Endothelial cell of umbilical vein (primary cell): ENCODE measurements around the gene CTBP2. TPM values are rescaled to one million over a fixed set of nuclear protein-coding genes. Genes with fewer than 3 reads are reported as not detected.

ENCODE experiments used
- BruUV-seq: library from RNA; stranded (reverse); fragments of 400-500 nt; replicated peaks from 2 replicates; lab custom pipeline; 2021; lab: Mats Ljungman, UMichigan
- CTCF ChIA-PET: fragments of 300-600, 350-600 bp; sonication (Branson Sonifier 250); formaldehyde crosslinking; loops from one replicate; lab custom pipeline; 2021; ENCODE audit warnings: antibody characterized with exemption, inconsistent platforms; lab: Charles Lee
- POLR2A ChIA-PET: fragments of 300-600, 350-600 bp; sonication (Branson Sonifier 250); formaldehyde crosslinking; loops from one replicate; lab custom pipeline; 2021; ENCODE audit warnings: antibody characterized with exemption, inconsistent platforms; lab: Charles Lee
- DNase-seq: peaks from one replicate; pipeline ENCODE4 v3.0.0-alpha.2; 2011; ENCODE audit warnings: low read depth, low spot score
- FAIRE-seq: peaks from 2 replicates; lab custom pipeline; 2011; peaks lifted over from hg19 to GRCh38; lab: Jason Lieb, UNC
- H2AFZ ChIP-seq: 2 replicates; pipeline ENCODE4 v1.6.0; 2012; ENCODE audit warnings: low read depth, low read length, control low read depth, inconsistent platforms
- H3K27ac ChIP-seq: 2 replicates; pipeline ENCODE4 v1.5.1; 2011; ENCODE audit warnings: low read depth, mild to moderate bottlenecking, control low read depth, low read length, moderate library complexity; ENCODE audit not compliant: insufficient read depth
- H3K27me3 ChIP-seq, 2 experiments: 2 replicates each; pipeline versions ENCODE4 v1.6.0 to v1.6.1; 2011; ENCODE audit warnings: low read length in 2 of 2, mixed read lengths in 1 of 2; ENCODE audit not compliant: control insufficient read depth in 2 of 2, insufficient read depth in 2 of 2
- H3K36me3 ChIP-seq, 2 experiments: 2 replicates in 1 of 2; 3 replicates in 1 of 2; pipeline ENCODE4 v1.5.1; 2011; ENCODE audit warnings: low read length in 2 of 2, mild to moderate bottlenecking in 1 of 2, moderate library complexity in 1 of 2; ENCODE audit not compliant: control insufficient read depth in 2 of 2, insufficient read depth in 2 of 2; ENCODE audit errors: extremely low read depth in 1 of 2
- H3K4me1 ChIP-seq: 3 replicates; pipeline ENCODE4 v1.5.1; 2011; ENCODE audit warnings: mild to moderate bottlenecking, low read length; ENCODE audit not compliant: control insufficient read depth, insufficient read depth; ENCODE audit errors: extremely low read depth
- H3K4me2 ChIP-seq: 2 replicates; pipeline ENCODE4 v1.6.1; 2011; ENCODE audit warnings: low read length, control low read depth, mixed read lengths; ENCODE audit not compliant: insufficient read depth
- H3K4me3 ChIP-seq, 3 experiments: fragments of 200-600 bp in 1 of 3; sonication (generic), shearing (Covaris generic) in 1 of 3; replicated peaks in 1 of 3; 2 replicates each; pipeline ENCODE4 v1.5.1; 2011 to 2016; ENCODE audit warnings: control low read depth in 3 of 3, low read length in 3 of 3, mild to moderate bottlenecking in 2 of 3, inconsistent platforms in 1 of 3, low read depth in 1 of 3, moderate library complexity in 1 of 3; ENCODE audit not compliant: insufficient read depth in 1 of 3
- H3K79me2 ChIP-seq: 2 replicates; pipeline ENCODE4 v1.6.0; 2012; ENCODE audit warnings: low read length, inconsistent platforms; ENCODE audit not compliant: control insufficient read depth, insufficient read depth
- H3K9ac ChIP-seq: replicated peaks from 2 replicates; pipeline ENCODE3; 2011; ENCODE audit warnings: low read length, control low read depth; ENCODE audit not compliant: insufficient read depth; ENCODE audit errors: extremely low read depth
- H3K9me1 ChIP-seq: replicated peaks from 3 replicates; pipeline ENCODE4 v1.6.0; 2011; ENCODE audit warnings: mild to moderate bottlenecking, low read length; ENCODE audit not compliant: control insufficient read depth, insufficient read depth; ENCODE audit errors: extremely low read depth
- H3K9me3 ChIP-seq: replicated peaks from 2 replicates; pipeline ENCODE4 v1.5.1; 2012; ENCODE audit warnings: low read length, inconsistent platforms; ENCODE audit not compliant: control insufficient read depth, insufficient read depth
- H4K20me1 ChIP-seq: replicated peaks from 2 replicates; pipeline ENCODE3; 2011; ENCODE audit warnings: mild to moderate bottlenecking, low read length; ENCODE audit not compliant: control insufficient read depth, insufficient read depth; ENCODE audit errors: extremely low read depth
- CTCF ChIP-seq, 2 donors: IDR thresholded peaks; 1 replicate in 1 of 2; 2 replicates in 1 of 2; pipeline ENCODE4 v1.5.1; 2011; ENCODE audit warnings: low read length in 2 of 2, mild to moderate bottlenecking in 2 of 2, moderate library complexity in 2 of 2, control low read depth in 1 of 2, inconsistent platforms in 1 of 2, low read depth in 1 of 2; ENCODE audit not compliant: insufficient read depth in 1 of 2; ENCODE audit errors: extremely low read depth in 1 of 2
- EZH2 ChIP-seq: IDR thresholded peaks from 2 replicates; pipeline ENCODE4 v1.6.1; 2012; ENCODE audit warnings: borderline replicate concordance, low read depth, mild to moderate bottlenecking, moderate library complexity, low read length, inconsistent platforms; ENCODE audit not compliant: severe bottlenecking
- FOS ChIP-seq: IDR thresholded peaks from 2 replicates; pipeline ENCODE4 v1.6.1; 2011; ENCODE audit warnings: mild to moderate bottlenecking, low read length, moderate library complexity, borderline replicate concordance; ENCODE audit not compliant: insufficient read depth
- GATA2 ChIP-seq: IDR thresholded peaks from 2 replicates; pipeline ENCODE4 v1.7.0; 2011; ENCODE audit warnings: low read depth, mild to moderate bottlenecking, moderate library complexity, mixed read lengths, low read length; ENCODE audit not compliant: insufficient read length, insufficient read depth
- JUN ChIP-seq: IDR thresholded peaks from 2 replicates; pipeline ENCODE4 v1.6.1; 2011; ENCODE audit warnings: borderline replicate concordance, low read depth; ENCODE audit not compliant: insufficient read length, insufficient read depth
- MAX ChIP-seq: IDR thresholded peaks from 2 replicates; pipeline ENCODE4 v1.6.1; 2011; ENCODE audit not compliant: insufficient read depth, insufficient read length
- MYC ChIP-seq: IDR thresholded peaks from one replicate; pipeline ENCODE4 v1.6.1; 2011; ENCODE audit warnings: mild to moderate bottlenecking, low read depth, low read length
- POLR2A ChIP-seq: IDR thresholded peaks from 2 replicates; pipeline ENCODE4 v1.6.1; 2012; ENCODE audit warnings: low read depth, mild to moderate bottlenecking, control low read depth, low read length
- POLR2AphosphoS5 ChIP-seq: IDR thresholded peaks from 2 replicates; pipeline ENCODE4 v1.6.1; 2012; ENCODE audit warnings: low read depth, mild to moderate bottlenecking, control low read depth, low read length, moderate library complexity; ENCODE audit not compliant: insufficient read depth
- dilution Hi-C: fragments of 300-500 bp; cut with MboI; formaldehyde crosslinking; loops from one replicate; pipeline ENCODE4 v1.15.0; 2019; ENCODE audit warnings: low sequenced_read_pairs; ENCODE audit not compliant: extremely low pct_ligation_motif_present
- intact Hi-C: fragments of 100-400 bp; cut with micrococcal nuclease; formaldehyde crosslinking; loops from one replicate; pipeline ENCODE4 v1.10.0; 2022
- polyA plus RNA-seq, 4 experiments: library from polyadenylated mRNA; depleted of rRNA in 3 of 4; stranded (reverse) in 3 of 4; unstranded in 1 of 4; fragments of >200 nt; gene quantifications; 2 replicates each; pipeline versions ENCODE4 v1.2.1 to v1.2.3, GENCODE V29; 2011 to 2012; ENCODE audit warnings: missing spikeins in 1 of 4
- total RNA-seq: library from RNA; stranded (reverse); gene quantifications from 2 replicates; pipeline ENCODE4 v1.2.3, GENCODE V29; 2021

Gene CTBP2
- total and polyA plus RNA-seq, 2 donors (not counting 3 experiments of a cell fraction or from before 2014, with no cell fraction given): 118 to 128 TPM

- intact Hi-C loops (no loop called here), dilution Hi-C loops (no loop called here)
- Histone ChIP-seq H3K36me3 (peaks cover 13 to 15% of the 10 kb centered on the region in 2 experiments), H2AFZ (no peak overlapping the region), H4K20me1 (peaks cover 6% of the 10 kb centered on the region), H3K4me3 (no peak overlapping the region), H3K27me3 (no peaks in the 10 kb centered on the region), H3K4me1 (peaks cover 4% of the 10 kb centered on the region), H3K9me1 (no peaks in the 10 kb centered on the region), H3K9ac (no peak overlapping the region), H3K9me3 (no peaks in the 10 kb centered on the region), H3K79me2 (peaks cover 2% of the 10 kb centered on the region), H3K27ac (no peak overlapping the region), H3K4me2 (no peak overlapping the region)
- DNase-seq (no peak), FAIRE-seq (no peak)
- POLR2A ChIA-PET: no interaction called here
- BruUV-seq: no TSS peak
- TF ChIP-seq MAX (no peak), GATA2 (no peak), POLR2AphosphoS5 (no peak), CTCF (IDR thresholded peaks at IDR 0.05; ENCODE audit: extremely low read depth in 1 of 2, insufficient read depth in 1 of 2, low read depth in 1 of 2, low read length in 2 of 2) (no peak), MYC (no peak), POLR2A (no peak), EZH2 (no peak), JUN (no peak), FOS (no peak)
- CTCF ChIA-PET: interaction anchor here (3.3 kb wide), 1 partner anchor 8 kb away, joined by 17 read pairs; no protein-coding TSS in a partner anchor
Measured at GRCh38 chr10:124984376-124984775, 176.0 kb downstream of the CTBP2 start.
